HCT116 (cell line): ENCODE data around the gene MT4.

Source experiments
- CTCF ChIP-seq, 3 experiments: fragments of 200-600 bp in 1 of 3; sonication (generic) in 1 of 3; IDR thresholded peaks in 2 of 3; conservative IDR thresholded peaks in 1 of 3; 2 replicates each; pipeline ENCODE4 v1.5.1; 2012 to 2017; ENCODE audit warnings: low read depth in 2 of 3, low read length in 2 of 3, antibody characterized with exemption in 1 of 3, borderline replicate concordance in 1 of 3, control low read depth in 1 of 3, mild to moderate bottlenecking in 1 of 3, mixed read lengths in 1 of 3, mixed run types in 1 of 3, moderate library complexity in 1 of 3; ENCODE audit not compliant: insufficient read depth in 1 of 3
- EZH2 ChIP-seq: fragments of 200-600 bp; sonication (generic); IDR thresholded peaks from 2 replicates; pipeline ENCODE4 v1.6.1; 2017; ENCODE audit warnings: antibody characterized with exemption, mixed run types
- EZH2phosphoT487 ChIP-seq: fragments of 200-600 bp; IDR thresholded peaks from 2 replicates; pipeline ENCODE4 v1.6.1; 2018; ENCODE audit warnings: antibody characterized with exemption, borderline replicate concordance
- JUND ChIP-seq: IDR thresholded peaks from 2 replicates; pipeline ENCODE4 v1.6.1; 2012
- MAX ChIP-seq: IDR thresholded peaks from 2 replicates; pipeline ENCODE4 v1.6.1; 2012
- POLR2A ChIP-seq: IDR thresholded peaks from 2 replicates; pipeline ENCODE4 v1.7.0; 2011; ENCODE audit warnings: borderline replicate concordance; ENCODE audit not compliant: insufficient read depth, insufficient read length; ENCODE audit errors: extremely low read depth
- POLR2AphosphoS5 ChIP-seq: IDR thresholded peaks from 2 replicates; pipeline ENCODE4 v1.6.1; 2011; ENCODE audit warnings: mild to moderate bottlenecking, low read depth, low read length, moderate library complexity
- RAD21 ChIP-seq: IDR thresholded peaks from 2 replicates; pipeline ENCODE4 v1.6.1; 2012; ENCODE audit warnings: low read depth, mild to moderate bottlenecking
- SP1 ChIP-seq: IDR thresholded peaks from 2 replicates; pipeline ENCODE4 v1.6.1; 2012; ENCODE audit warnings: low read depth
- SRF ChIP-seq: IDR thresholded peaks from 2 replicates; pipeline ENCODE4 v1.6.1; 2012; ENCODE audit warnings: low read depth
- YY1 ChIP-seq: IDR thresholded peaks from 2 replicates; pipeline ENCODE4 v1.6.1; 2011; ENCODE audit warnings: low read length, low read depth, moderate library complexity, mild to moderate bottlenecking; ENCODE audit not compliant: insufficient replicate concordance; ENCODE audit errors: extremely low read depth
- ZFX ChIP-seq: fragments of 450-650 bp; IDR thresholded peaks from 2 replicates; pipeline ENCODE4 v1.6.1; 2017

- TF ChIP-seq POLR2A (no peak), CTCF (IDR thresholded peaks at IDR 0.05 in 2 of 3, conservative IDR thresholded peaks at IDR 0.05 in 1 of 3; ENCODE audit: borderline replicate concordance in 1 of 3, insufficient read depth in 1 of 3, low read depth in 2 of 3, low read length in 2 of 3) (no peak), ZFX (no peak), EZH2phosphoT487 (no peak), SRF (no peak), YY1 (no peak), POLR2AphosphoS5 (no peak), SP1 (no peak), JUND (no peak), EZH2 (no peak), MAX (no peak), RAD21 (no peak)
Measured at GRCh38 chr16:56542039-56542438, 22.8 kb upstream of the MT4 start.
